Measurements from ENCODE around the gene OSBPL9.
"Not testable (repeated sequence)": the region's sequence is repeated elsewhere in the genome, so short reads cannot be mapped to it uniquely, and the experiment has no call there.

The OSBPL9 gene

DNA sequence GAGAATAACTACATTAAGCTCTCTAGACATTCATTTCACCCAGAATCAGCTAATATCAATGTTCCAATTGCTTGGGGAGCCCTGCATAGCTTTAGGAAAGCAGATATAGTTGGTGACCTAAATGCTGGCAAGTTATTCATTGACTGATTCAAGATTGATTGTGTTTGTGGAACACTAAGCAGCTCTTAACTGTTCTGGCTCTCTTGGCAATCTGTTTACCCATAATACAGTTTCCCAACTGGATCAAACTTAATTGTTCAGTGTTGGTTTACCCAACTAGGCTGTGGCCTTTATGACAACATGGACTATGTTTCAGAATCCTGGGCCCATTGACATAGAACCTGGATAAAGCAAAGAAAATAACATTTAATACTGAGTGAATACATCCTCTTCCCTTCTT, 178.0 kb downstream of the OSBPL9 start:
- DNase-seq, result no peak
- peaks cover 58% of the 10 kb centered on the region for H3K36me3 Mint-ChIP-seq (ENCODE audit: low read depth)
- TF ChIP-seq, protein P1, sequence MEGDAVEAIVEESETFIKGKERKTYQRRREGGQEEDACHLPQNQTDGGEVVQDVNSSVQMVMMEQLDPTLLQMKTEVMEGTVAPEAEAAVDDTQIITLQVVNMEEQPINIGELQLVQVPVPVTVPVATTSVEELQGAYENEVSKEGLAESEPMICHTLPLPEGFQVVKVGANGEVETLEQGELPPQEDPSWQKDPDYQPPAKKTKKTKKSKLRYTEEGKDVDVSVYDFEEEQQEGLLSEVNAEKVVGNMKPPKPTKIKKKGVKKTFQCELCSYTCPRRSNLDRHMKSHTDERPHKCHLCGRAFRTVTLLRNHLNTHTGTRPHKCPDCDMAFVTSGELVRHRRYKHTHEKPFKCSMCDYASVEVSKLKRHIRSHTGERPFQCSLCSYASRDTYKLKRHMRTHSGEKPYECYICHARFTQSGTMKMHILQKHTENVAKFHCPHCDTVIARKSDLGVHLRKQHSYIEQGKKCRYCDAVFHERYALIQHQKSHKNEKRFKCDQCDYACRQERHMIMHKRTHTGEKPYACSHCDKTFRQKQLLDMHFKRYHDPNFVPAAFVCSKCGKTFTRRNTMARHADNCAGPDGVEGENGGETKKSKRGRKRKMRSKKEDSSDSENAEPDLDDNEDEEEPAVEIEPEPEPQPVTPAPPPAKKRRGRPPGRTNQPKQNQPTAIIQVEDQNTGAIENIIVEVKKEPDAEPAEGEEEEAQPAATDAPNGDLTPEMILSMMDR (IDR thresholded peaks at IDR 0.05), result no peak
- no peaks in the 10 kb centered on the region for H3K9me3 Mint-ChIP-seq
- H3K27ac Mint-ChIP-seq, result no peak overlapping the region
- H3K27me3 Mint-ChIP-seq (ENCODE audit: low read depth, poor library complexity), result no peaks in the 10 kb centered on the region
- H3K4me3 Mint-ChIP-seq, result no peak overlapping the region
- peaks cover 9% of the 10 kb centered on the region for H3K4me1 Mint-ChIP-seq

DNA sequence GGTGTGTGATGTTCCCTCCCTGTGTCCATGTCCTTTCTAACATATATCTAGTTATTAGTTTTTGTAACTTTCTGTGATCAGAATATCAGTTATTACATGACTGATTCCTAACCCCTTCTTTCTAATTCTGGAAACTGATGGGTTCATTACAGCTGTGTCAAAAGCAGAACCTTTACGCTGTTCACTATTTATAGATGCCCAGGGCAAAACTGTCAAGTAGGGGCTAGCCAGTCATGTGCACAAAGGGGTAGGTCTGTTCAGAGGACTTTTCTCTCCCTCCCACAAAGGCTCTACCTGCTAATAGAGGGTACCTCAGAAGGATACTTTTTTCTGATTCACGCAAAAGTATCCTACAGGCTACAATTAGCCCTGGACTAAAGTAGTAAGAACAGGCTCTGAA, 182.5 kb downstream of the OSBPL9 start:
- no peak for DNase-seq
- TF ChIP-seq, protein P1 (IDR thresholded peaks at IDR 0.05), result no peak
- Mint-ChIP-seq H3K4me3 (no peak overlapping the region), H3K9me3 (no peaks in the 10 kb centered on the region), H3K36me3 (ENCODE audit: low read depth) (peaks cover 61% of the 10 kb centered on the region), H3K4me1 (peaks cover 4% of the 10 kb centered on the region), H3K27ac (no peak overlapping the region), H3K27me3 (ENCODE audit: low read depth, poor library complexity) (no peaks in the 10 kb centered on the region)

DNA sequence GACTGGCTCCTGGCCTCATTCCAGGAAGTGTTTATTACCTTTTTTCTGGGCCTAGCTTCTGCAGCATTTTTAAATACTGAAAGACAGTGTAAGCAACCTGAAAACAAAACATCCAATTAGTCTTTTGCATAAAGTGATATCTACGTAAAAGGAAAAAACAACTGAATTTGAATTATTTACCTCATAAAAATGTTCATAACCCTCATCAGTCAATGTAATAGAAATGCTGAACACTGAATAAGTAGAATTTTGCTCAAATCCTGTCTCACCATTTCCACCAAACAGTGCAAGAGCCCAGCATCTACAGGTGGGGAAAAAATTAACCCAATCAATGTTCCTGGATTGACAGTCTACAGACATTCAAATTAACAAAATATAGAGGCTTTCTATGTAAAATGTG, 197.6 kb downstream of the OSBPL9 start:
- H3K36me3 Mint-ChIP-seq (ENCODE audit: low read depth), result peaks cover 29% of the 10 kb centered on the region
- no peaks in the 10 kb centered on the region for H3K4me1 Mint-ChIP-seq
- H3K27ac Mint-ChIP-seq, result no peak overlapping the region
- no peak overlapping the region for H3K4me3 Mint-ChIP-seq
- no peaks in the 10 kb centered on the region for H3K9me3 Mint-ChIP-seq
- TF ChIP-seq, protein P1 (IDR thresholded peaks at IDR 0.05), result no peak
- H3K27me3 Mint-ChIP-seq (ENCODE audit: low read depth, poor library complexity), result no peaks in the 10 kb centered on the region
- DNase-seq, result no peak

DNA sequence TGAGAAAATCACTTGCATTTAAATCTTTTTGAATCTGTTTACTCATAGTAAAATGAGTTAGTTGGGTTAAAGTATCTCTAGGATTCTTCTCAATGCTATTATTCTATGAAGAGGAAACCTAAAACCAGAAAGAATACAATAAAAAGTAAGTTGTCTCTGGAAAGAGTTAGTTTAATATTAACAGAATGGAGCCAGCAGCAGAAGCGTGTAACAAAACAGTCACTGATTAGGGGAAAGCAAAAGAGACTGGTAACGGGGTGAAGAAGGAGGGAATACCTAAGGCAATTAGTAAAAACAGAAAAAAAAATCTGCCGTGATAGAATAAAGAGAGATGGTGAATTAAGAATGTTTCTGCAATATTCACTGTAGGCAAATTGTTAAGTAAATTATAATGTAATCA, 201.6 kb downstream of the OSBPL9 start:
- TF ChIP-seq, protein P1 (IDR thresholded peaks at IDR 0.05), result no peak
- H3K9me3 Mint-ChIP-seq, result no peaks in the 10 kb centered on the region
- DNase-seq, result no peak
- no peak overlapping the region for H3K4me3 Mint-ChIP-seq
- no peak overlapping the region for H3K27ac Mint-ChIP-seq
- H3K4me1 Mint-ChIP-seq, result no peaks in the 10 kb centered on the region
- H3K36me3 Mint-ChIP-seq (ENCODE audit: low read depth), result peaks cover 17% of the 10 kb centered on the region
- H3K27me3 Mint-ChIP-seq (ENCODE audit: low read depth, poor library complexity), result no peaks in the 10 kb centered on the region

DNA sequence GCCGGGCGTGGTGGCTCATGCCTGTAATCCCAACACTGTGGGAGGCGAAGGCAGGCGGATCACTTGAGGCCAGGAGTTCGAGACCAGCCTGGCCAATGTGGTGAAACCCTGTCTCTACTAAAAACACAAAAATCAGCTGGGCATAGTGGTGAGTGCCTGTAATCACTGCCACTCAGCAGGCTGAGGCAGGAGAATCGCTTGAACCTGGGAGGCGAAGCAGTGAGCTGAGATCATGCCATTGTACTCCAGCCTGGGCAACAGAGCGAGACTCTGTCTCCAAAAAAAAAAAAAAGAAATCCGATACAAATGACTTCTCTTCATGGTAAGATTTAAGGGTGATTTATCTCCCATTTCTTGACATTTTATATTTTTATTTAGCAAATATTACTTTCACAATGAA, 202.1 kb downstream of the OSBPL9 start:
- DNase-seq; H3K4me1 Mint-ChIP-seq; H3K9me3 Mint-ChIP-seq; H3K4me3 Mint-ChIP-seq; H3K27me3 Mint-ChIP-seq (ENCODE audit: low read depth, poor library complexity): not testable (repeated sequence)
- Mint-ChIP-seq H3K36me3 (ENCODE audit: low read depth) (peaks cover 11% of the 10 kb centered on the region), H3K27ac (peak overlapping the region; percentile 57)

DNA sequence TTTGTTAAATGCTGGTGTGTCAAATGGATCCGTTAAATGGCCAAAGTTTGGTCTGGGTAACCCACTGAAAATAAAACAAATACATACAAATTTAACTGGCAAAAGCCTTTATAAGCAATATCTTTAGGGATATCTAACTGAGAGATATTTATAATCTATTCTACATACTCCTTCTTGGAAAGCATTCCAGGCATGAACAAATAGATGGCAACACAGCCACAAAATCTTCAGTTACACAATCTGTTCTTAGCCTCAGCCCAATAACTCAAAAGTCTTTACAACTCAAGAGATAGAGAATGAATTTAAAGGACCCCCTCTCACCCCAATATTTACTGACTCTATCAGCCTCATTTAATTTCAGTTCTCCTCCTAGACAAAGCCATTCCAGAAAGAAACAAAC, 202.9 kb downstream of the OSBPL9 start:
- Mint-ChIP-seq H3K27me3 (ENCODE audit: low read depth, poor library complexity) (no peaks in the 10 kb centered on the region), H3K36me3 (ENCODE audit: low read depth) (peaks cover 13% of the 10 kb centered on the region), H3K9me3 (no peaks in the 10 kb centered on the region), H3K4me1 (no peaks in the 10 kb centered on the region), H3K27ac (no peak overlapping the region), H3K4me3 (no peak overlapping the region)
- DNase-seq, result no peak
- TF ChIP-seq, protein P1 (IDR thresholded peaks at IDR 0.05), result no peak
